ENCODE data around the gene CDCP1.

DNA sequence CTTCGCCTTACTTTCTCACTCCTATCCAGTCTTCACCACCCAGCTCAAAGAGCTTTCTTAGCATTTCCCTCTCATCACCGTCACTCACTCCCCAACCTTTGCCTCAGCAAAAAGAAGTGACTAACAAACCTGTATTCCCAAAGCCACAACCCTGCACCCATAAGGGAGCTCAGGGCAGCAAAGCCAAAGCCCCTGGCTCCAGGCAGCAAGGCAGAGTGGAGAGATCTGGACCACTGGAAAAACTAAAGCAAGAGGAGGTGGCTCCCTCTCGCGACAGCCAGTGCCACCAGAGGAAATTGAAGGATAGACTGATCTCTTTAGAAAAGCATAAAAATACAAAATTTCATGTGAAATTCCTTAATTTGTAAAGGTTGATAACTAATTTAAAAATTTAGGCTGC lies 25.1 kb upstream of the CDCP1 start:
- TF ChIP-seq, protein P1, sequence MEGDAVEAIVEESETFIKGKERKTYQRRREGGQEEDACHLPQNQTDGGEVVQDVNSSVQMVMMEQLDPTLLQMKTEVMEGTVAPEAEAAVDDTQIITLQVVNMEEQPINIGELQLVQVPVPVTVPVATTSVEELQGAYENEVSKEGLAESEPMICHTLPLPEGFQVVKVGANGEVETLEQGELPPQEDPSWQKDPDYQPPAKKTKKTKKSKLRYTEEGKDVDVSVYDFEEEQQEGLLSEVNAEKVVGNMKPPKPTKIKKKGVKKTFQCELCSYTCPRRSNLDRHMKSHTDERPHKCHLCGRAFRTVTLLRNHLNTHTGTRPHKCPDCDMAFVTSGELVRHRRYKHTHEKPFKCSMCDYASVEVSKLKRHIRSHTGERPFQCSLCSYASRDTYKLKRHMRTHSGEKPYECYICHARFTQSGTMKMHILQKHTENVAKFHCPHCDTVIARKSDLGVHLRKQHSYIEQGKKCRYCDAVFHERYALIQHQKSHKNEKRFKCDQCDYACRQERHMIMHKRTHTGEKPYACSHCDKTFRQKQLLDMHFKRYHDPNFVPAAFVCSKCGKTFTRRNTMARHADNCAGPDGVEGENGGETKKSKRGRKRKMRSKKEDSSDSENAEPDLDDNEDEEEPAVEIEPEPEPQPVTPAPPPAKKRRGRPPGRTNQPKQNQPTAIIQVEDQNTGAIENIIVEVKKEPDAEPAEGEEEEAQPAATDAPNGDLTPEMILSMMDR (conservative IDR thresholded peaks at IDR 0.05) = no peak
- TF ChIP-seq ZFX (IDR thresholded peaks at IDR 0.05) = no peak
